ENCODE results near the gene ARHGEF16. TPM values are rescaled to one million over a fixed set of nuclear protein-coding genes. Genes with fewer than 3 reads are reported as not detected.

Gene ARHGEF16
- total RNA-seq (ENCODE audit: unreplicated experiment) = 1.7 TPM
- long read RNA-seq = 0 reads

- H3K36me3 Mint-ChIP-seq (ENCODE audit: low read depth, unreplicated experiment) = no peaks in the 10 kb centered on the region
- no peaks in the 10 kb centered on the region for H3K9me3 Mint-ChIP-seq (ENCODE audit: unreplicated experiment)
- H3K27me3 Mint-ChIP-seq (ENCODE audit: unreplicated experiment) = peaks cover 4% of the 10 kb centered on the region
- H3K4me3 Mint-ChIP-seq (ENCODE audit: unreplicated experiment) = peak within 1 kb of the TSS; percentile 56
- no peak within 1 kb of the TSS for H3K27ac Mint-ChIP-seq (ENCODE audit: unreplicated experiment)
- DNase-seq (ENCODE audit: low spot score) = peak; percentile 78
- peaks cover 9% of the 10 kb centered on the region for H3K4me1 Mint-ChIP-seq (ENCODE audit: unreplicated experiment)
- no peak for TF ChIP-seq CTCF (IDR thresholded peaks at IDR 0.05; ENCODE audit: unreplicated experiment)
Observed at GRCh38 chr1:3453891-3454810, at the start of gene ARHGEF16. Gene ARHGEF16, plus strand, starts transcription at chr1:3454665. Its CDS starts 8,420 bp downstream, at chr1:3463085.

- H3K4me1 Mint-ChIP-seq (ENCODE audit: unreplicated experiment) = peaks cover 3% of the 10 kb centered on the region
- H3K27ac Mint-ChIP-seq (ENCODE audit: unreplicated experiment) = no peak overlapping the region
- no peak overlapping the region for H3K4me3 Mint-ChIP-seq (ENCODE audit: unreplicated experiment)
- TF ChIP-seq CTCF (IDR thresholded peaks at IDR 0.05; ENCODE audit: unreplicated experiment) = no peak
- H3K27me3 Mint-ChIP-seq (ENCODE audit: unreplicated experiment) = peaks cover 4% of the 10 kb centered on the region
- H3K9me3 Mint-ChIP-seq (ENCODE audit: unreplicated experiment) = no peaks in the 10 kb centered on the region
- peaks cover 3% of the 10 kb centered on the region for H3K36me3 Mint-ChIP-seq (ENCODE audit: low read depth, unreplicated experiment)
- no peak for DNase-seq (ENCODE audit: low spot score)
Observed at GRCh38 chr1:3404801-3405200, 49.7 kb upstream of the ARHGEF16 start.

DNA sequence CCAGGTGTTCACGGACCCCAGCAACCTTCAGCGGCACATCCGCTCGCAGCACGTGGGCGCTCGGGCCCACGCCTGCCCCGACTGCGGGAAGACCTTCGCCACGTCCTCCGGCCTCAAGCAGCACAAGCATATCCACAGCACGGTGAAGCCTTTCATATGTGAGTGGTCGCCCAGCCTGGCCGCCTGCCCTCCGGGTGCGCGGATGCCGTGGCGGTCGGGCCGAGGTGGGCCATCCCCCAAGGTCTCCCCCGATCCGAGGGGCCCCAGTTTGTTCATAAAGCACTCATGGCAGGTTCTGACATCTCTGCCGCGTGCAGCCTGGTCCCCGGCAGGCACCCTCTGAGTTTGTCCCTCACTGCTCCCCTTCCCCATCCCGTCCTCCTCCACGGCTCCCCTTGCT lies 49.0 kb upstream of the ARHGEF16 start:
- DNase-seq (ENCODE audit: low spot score) = no peak
- TF ChIP-seq CTCF (IDR thresholded peaks at IDR 0.05; ENCODE audit: unreplicated experiment) = no peak
- Mint-ChIP-seq H3K36me3 (ENCODE audit: low read depth, unreplicated experiment) (peaks cover 3% of the 10 kb centered on the region), H3K4me3 (ENCODE audit: unreplicated experiment) (no peak overlapping the region), H3K4me1 (ENCODE audit: unreplicated experiment) (peaks cover 3% of the 10 kb centered on the region), H3K27ac (ENCODE audit: unreplicated experiment) (no peak overlapping the region), H3K27me3 (ENCODE audit: unreplicated experiment) (peaks cover 4% of the 10 kb centered on the region), H3K9me3 (ENCODE audit: unreplicated experiment) (no peaks in the 10 kb centered on the region)

DNA sequence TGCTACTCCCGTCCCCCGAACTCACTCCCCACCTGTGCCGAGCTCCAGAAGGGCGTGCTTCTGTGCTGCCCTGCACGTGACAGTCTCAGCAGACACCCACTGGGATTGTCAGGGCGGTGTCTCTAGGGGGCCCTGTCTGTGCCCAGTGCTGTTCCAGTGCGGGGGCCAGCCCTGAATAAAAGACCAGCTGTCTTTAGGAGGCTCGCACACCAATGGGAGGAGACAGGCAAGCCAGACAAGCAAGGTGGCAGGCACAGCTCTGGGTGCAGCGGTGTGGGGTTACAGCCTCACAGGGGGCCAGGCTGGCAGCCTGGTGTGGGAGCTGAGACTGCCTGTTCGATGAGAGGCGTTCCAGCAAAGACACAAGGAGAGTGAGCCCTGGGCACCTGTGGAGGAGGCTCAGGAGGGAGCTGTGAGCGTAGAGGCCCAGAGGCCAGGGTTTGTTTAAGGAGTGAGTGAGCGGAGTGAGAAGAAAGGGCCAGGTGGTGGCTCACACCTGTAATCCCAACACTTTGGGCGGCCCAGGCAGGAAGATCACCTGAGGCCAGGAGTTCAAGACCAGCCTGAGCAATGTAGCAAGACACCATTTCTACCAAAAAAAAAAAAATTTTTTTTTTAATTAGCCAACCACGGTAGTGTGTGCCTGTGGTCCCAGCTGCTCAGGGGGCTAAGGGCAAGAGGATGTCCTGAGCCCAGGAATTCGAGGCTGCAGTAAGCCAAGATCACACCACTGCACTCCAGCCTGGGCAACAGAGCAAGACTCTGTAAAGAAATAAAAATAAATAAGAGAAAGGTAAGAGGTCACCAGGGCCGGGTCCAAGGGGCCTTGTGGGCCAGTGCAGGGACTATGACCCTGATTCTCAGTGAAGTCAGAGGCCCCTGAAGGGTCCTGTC lies 48.2 kb upstream of the ARHGEF16 start:
- DNase-seq (ENCODE audit: low spot score) = no peak
- Mint-ChIP-seq H3K9me3 (ENCODE audit: unreplicated experiment) (no peaks in the 10 kb centered on the region), H3K4me1 (ENCODE audit: unreplicated experiment) (peaks cover 3% of the 10 kb centered on the region), H3K27ac (ENCODE audit: unreplicated experiment) (no peak overlapping the region), H3K27me3 (ENCODE audit: unreplicated experiment) (peaks cover 6% of the 10 kb centered on the region), H3K36me3 (ENCODE audit: low read depth, unreplicated experiment) (peaks cover 3% of the 10 kb centered on the region), H3K4me3 (ENCODE audit: unreplicated experiment) (no peak overlapping the region)
- TF ChIP-seq CTCF (IDR thresholded peaks at IDR 0.05; ENCODE audit: unreplicated experiment) = no peak

Measured in endothelial cell (in vitro differentiated cells).